Panc1 (cell line): ENCODE data around the gene IMPG2. TPM values are rescaled to one million over a fixed set of nuclear protein-coding genes. Genes with fewer than 3 reads are reported as not detected.

Experiments
- ATAC-seq: fragments of 200-7000 bp; cut with Tn5 transposase; 2 replicates; pipeline ENCODE4 v1.9.1; 2020; ENCODE audit warnings: mild to moderate bottlenecking, moderate library complexity
- BruUV-seq: library from RNA; stranded (reverse); fragments of 400-500 nt; replicated peaks from 2 replicates; lab custom pipeline; 2021; lab: Mats Ljungman, UMichigan
- CTCF ChIA-PET: fragments of 300-600 bp; sonication (Branson Sonifier 250); formaldehyde crosslinking; loops from one replicate; lab custom pipeline; 2022; ENCODE audit warnings: antibody characterized with exemption; lab: Charles Lee
- POLR2A ChIA-PET: fragments of 300-600 bp; sonication (Branson Sonifier 250); formaldehyde crosslinking; loops from one replicate; lab custom pipeline; 2022; ENCODE audit warnings: antibody characterized with exemption; lab: Charles Lee
- DNase-seq: peaks from one replicate; pipeline ENCODE4 v3.0.0-alpha.2; 2010; ENCODE audit warnings: low read depth, low spot score
- H3K27ac ChIP-seq: 2 replicates; pipeline ENCODE4 v1.5.1; 2011; ENCODE audit warnings: mild to moderate bottlenecking, low read length, inconsistent platforms
- H3K27me3 ChIP-seq: fragments of 200-500 bp; sonication (Bioruptor generic); 2 replicates; pipeline ENCODE4 v1.6.0; 2014; ENCODE audit warnings: low read length, inconsistent platforms; ENCODE audit not compliant: control insufficient read depth, insufficient read depth
- H3K36me3 ChIP-seq: fragments of 200-500 bp; sonication (Bioruptor generic); 2 replicates; pipeline ENCODE4 v1.5.1; 2014; ENCODE audit warnings: inconsistent platforms, mild to moderate bottlenecking, low read length, moderate library complexity; ENCODE audit not compliant: control insufficient read depth, insufficient read depth
- H3K4me1 ChIP-seq: 2 replicates; pipeline ENCODE4 v1.5.1; 2011; ENCODE audit warnings: inconsistent platforms, mild to moderate bottlenecking, low read length, moderate library complexity; ENCODE audit not compliant: control insufficient read depth, insufficient read depth
- H3K4me3 ChIP-seq, 2 experiments: 2 replicates each; pipeline ENCODE4 v1.5.1; 2011 to 2012; ENCODE audit warnings: low read depth in 2 of 2, low read length in 2 of 2, mild to moderate bottlenecking in 2 of 2, inconsistent platforms in 1 of 2, moderate library complexity in 1 of 2
- H3K9me3 ChIP-seq: fragments of 200-500 bp; sonication (Bioruptor generic); 2 replicates; pipeline ENCODE4 v1.5.1; 2014; ENCODE audit warnings: low read depth, mild to moderate bottlenecking, inconsistent platforms, low read length, moderate library complexity; ENCODE audit not compliant: control insufficient read depth, insufficient read depth
- POLR2AphosphoS5 ChIP-seq: IDR thresholded peaks from 2 replicates; pipeline ENCODE4 v1.6.1; 2012; ENCODE audit warnings: mild to moderate bottlenecking, low read depth, low read length, moderate library complexity
- SIN3A ChIP-seq: IDR thresholded peaks from 2 replicates; pipeline ENCODE4 v1.6.1; 2012; ENCODE audit warnings: low read depth, mild to moderate bottlenecking, low read length, moderate library complexity, borderline replicate concordance; ENCODE audit not compliant: insufficient read depth
- TCF7L2 ChIP-seq: IDR thresholded peaks from 2 replicates; pipeline ENCODE4 v1.6.1; 2011; ENCODE audit warnings: mild to moderate bottlenecking, low read depth, low read length, inconsistent platforms
- in situ Hi-C: cut with HindIII; loops from 2 replicates; pipeline ENCODE4 v1.10.0; 2016; ENCODE audit warnings: low sequenced_read_pairs, low pct_unique_long_range_greater_than_20kb
- intact Hi-C: fragments of 100-400 bp; cut with micrococcal nuclease; formaldehyde crosslinking; loops from one replicate; pipeline ENCODE4 v1.10.0; 2022; ENCODE audit not compliant: unreplicated experiment
- total RNA-seq: library from RNA; stranded (reverse); gene quantifications from one replicate; pipeline ENCODE4 v1.2.1, GENCODE V29; 2021; ENCODE audit not compliant: unreplicated experiment
- TF ChIP-seq, protein P1 (sequence below), 2 experiments: IDR thresholded peaks; 2 replicates each; pipeline ENCODE4 v1.6.1; 2011 to 2012; ENCODE audit warnings: low read depth in 2 of 2, control low read depth in 1 of 2, low read length in 1 of 2, mild to moderate bottlenecking in 1 of 2, moderate library complexity in 1 of 2; ENCODE audit not compliant: insufficient read depth in 1 of 2
- TF ChIP-seq, protein P2 (sequence below): fragments of 450-650 bp; IDR thresholded peaks from 2 replicates; pipeline ENCODE4 v1.5.1; 2017; ENCODE audit warnings: mild to moderate bottlenecking

Gene IMPG2
- total RNA-seq, 1 experiment from 2014 or later = 0.10 TPM

DNA sequence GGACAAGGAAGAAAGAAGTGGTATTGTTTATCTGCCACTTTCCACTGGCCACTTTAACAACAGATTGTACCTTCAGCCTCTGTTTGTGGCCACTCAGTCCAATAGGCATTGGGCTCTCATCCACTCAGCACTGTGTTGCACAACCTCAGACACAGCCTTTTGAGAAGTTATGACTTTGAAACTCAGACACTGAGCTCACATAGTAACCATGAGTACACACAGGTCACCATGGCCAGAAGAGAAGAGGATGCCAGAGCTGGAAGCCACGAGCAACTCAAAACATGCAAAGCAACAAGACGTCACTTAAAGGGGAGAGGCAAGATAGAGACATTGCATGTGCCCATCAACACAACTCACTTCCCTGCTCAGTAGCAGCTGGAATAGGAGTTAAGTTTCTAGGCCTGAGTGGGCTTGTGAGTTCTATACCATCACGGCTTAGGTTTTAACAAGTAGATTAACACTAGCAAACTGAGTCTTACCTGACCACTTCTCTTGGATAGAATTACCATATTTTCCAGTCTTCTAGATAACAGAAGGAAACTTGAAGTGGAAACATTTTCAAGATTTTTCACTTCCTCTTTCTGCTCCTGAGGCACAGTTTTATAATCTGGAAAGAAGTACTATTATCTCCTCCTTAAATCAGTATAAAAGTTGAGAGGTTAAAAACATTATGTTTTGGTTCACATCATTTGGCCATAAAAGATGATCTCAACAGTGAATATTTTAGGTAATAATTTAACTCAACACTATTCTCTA, 103.5 kb downstream of the IMPG2 start:
- H3K4me1 ChIP-seq = no peaks in the 10 kb centered on the region
- H3K27ac ChIP-seq = no peak overlapping the region
- no peaks in the 10 kb centered on the region for H3K9me3 ChIP-seq
- no peaks in the 10 kb centered on the region for H3K36me3 ChIP-seq
- intact Hi-C loops (no loop called here), in situ Hi-C loops (no loop called here)
- no peaks in the 10 kb centered on the region for H3K27me3 ChIP-seq
- ChIA-PET POLR2A (no interaction called here), CTCF (no interaction called here)
- TF ChIP-seq POLR2AphosphoS5 (no peak), SIN3A (no peak), TCF7L2 (no peak)
- TF ChIP-seq, protein P1, sequence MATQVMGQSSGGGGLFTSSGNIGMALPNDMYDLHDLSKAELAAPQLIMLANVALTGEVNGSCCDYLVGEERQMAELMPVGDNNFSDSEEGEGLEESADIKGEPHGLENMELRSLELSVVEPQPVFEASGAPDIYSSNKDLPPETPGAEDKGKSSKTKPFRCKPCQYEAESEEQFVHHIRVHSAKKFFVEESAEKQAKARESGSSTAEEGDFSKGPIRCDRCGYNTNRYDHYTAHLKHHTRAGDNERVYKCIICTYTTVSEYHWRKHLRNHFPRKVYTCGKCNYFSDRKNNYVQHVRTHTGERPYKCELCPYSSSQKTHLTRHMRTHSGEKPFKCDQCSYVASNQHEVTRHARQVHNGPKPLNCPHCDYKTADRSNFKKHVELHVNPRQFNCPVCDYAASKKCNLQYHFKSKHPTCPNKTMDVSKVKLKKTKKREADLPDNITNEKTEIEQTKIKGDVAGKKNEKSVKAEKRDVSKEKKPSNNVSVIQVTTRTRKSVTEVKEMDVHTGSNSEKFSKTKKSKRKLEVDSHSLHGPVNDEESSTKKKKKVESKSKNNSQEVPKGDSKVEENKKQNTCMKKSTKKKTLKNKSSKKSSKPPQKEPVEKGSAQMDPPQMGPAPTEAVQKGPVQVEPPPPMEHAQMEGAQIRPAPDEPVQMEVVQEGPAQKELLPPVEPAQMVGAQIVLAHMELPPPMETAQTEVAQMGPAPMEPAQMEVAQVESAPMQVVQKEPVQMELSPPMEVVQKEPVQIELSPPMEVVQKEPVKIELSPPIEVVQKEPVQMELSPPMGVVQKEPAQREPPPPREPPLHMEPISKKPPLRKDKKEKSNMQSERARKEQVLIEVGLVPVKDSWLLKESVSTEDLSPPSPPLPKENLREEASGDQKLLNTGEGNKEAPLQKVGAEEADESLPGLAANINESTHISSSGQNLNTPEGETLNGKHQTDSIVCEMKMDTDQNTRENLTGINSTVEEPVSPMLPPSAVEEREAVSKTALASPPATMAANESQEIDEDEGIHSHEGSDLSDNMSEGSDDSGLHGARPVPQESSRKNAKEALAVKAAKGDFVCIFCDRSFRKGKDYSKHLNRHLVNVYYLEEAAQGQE (IDR thresholded peaks at IDR 0.05; ENCODE audit: insufficient read depth in 1 of 2, low read depth in 2 of 2, low read length in 1 of 2) = no peak
- TF ChIP-seq, protein P2, sequence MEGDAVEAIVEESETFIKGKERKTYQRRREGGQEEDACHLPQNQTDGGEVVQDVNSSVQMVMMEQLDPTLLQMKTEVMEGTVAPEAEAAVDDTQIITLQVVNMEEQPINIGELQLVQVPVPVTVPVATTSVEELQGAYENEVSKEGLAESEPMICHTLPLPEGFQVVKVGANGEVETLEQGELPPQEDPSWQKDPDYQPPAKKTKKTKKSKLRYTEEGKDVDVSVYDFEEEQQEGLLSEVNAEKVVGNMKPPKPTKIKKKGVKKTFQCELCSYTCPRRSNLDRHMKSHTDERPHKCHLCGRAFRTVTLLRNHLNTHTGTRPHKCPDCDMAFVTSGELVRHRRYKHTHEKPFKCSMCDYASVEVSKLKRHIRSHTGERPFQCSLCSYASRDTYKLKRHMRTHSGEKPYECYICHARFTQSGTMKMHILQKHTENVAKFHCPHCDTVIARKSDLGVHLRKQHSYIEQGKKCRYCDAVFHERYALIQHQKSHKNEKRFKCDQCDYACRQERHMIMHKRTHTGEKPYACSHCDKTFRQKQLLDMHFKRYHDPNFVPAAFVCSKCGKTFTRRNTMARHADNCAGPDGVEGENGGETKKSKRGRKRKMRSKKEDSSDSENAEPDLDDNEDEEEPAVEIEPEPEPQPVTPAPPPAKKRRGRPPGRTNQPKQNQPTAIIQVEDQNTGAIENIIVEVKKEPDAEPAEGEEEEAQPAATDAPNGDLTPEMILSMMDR = no peak
- no TSS peak for BruUV-seq
- no peak overlapping the region for H3K4me3 ChIP-seq
- DNase-seq = no peak
- no peak for ATAC-seq

DNA sequence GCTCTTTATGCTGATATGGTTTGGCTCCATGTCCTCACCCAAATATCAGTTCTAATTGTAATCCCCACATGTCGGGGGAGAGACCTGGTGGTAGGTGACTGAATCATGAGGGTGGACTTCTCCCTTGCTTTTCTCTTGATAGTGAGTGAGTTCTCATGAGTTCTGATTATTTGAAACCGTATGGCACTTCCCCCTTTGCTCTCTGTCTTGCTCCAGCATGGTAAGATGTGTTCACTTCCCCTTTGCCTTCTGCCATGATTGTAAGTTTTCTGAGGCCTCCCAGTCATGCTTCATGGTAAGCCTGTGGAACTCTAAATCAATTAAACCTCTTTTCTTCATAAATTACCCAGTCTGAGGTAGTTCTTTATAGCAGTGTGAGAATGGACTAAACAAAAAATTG, 107.6 kb downstream of the IMPG2 start:
- DNase-seq = no peak
- H3K27ac ChIP-seq = no peak overlapping the region
- TF ChIP-seq POLR2AphosphoS5 = no peak
- TF ChIP-seq, protein P1 (IDR thresholded peaks at IDR 0.05; ENCODE audit: insufficient read depth in 1 of 2, low read depth in 2 of 2, low read length in 1 of 2) = no peak
- no peak for TF ChIP-seq TCF7L2
- TF ChIP-seq SIN3A = no peak
- TF ChIP-seq, protein P2 = no peak
- BruUV-seq = no TSS peak
- H3K4me1 ChIP-seq = no peaks in the 10 kb centered on the region
- in situ Hi-C loops (no loop called here), intact Hi-C loops (no loop called here)
- ATAC-seq = no peak
- POLR2A ChIA-PET = no interaction called here
- H3K9me3 ChIP-seq = no peaks in the 10 kb centered on the region
- peaks cover 4% of the 10 kb centered on the region; the same call in 1 of the 2 replicates for H3K27me3 ChIP-seq
- no peak overlapping the region for H3K4me3 ChIP-seq
- CTCF ChIA-PET = no interaction called here
- H3K36me3 ChIP-seq = no peaks in the 10 kb centered on the region
